GM20000 (cell line): ENCODE data around the gene C5orf58.
A peak's percentile ranks its signal among the peaks of the same experiment; 100 is the strongest.

ENCODE experiments used
- DNase-seq: peaks from one replicate; pipeline ENCODE4 v3.0.0; 2012; ENCODE audit warnings: low spot score
- CTCF ChIP-seq: IDR thresholded peaks from 2 replicates; pipeline ENCODE4 v1.5.1; 2012; ENCODE audit warnings: mild to moderate bottlenecking, control low read depth; ENCODE audit errors: extremely low read depth, missing control alignments

C5orf58 gene

GRCh38 chr5:170290498-170290897, 57.7 kb downstream of the C5orf58 start:
- TF ChIP-seq CTCF = no peak
- no peak for DNase-seq

GRCh38 chr5:170292179-170293104, 59.7 kb downstream of the C5orf58 start:
- no peak for DNase-seq
- TF ChIP-seq CTCF = no peak

- peak; percentile 71 for DNase-seq
- no peak for TF ChIP-seq CTCF
Observed at GRCh38 chr5:170293273-170293672, 60.5 kb downstream of the C5orf58 start.

GRCh38 chr5:170294057-170294456, 61.3 kb downstream of the C5orf58 start:
- no peak for DNase-seq
- TF ChIP-seq CTCF = no peak

GRCh38 chr5:170294556-170294955, 61.8 kb downstream of the C5orf58 start:
- TF ChIP-seq CTCF = no peak
- DNase-seq = no peak
